EL (cell line): ENCODE data around the gene SPTBN5.

ENCODE experiments used
- DNase-seq: peaks from one replicate; pipeline ENCODE4 v3.0.0-alpha.2; 2016

SPTBN5 gene

GRCh38 chr15:41820791-41821423, 72.9 kb downstream of the SPTBN5 start:
- DNase-seq = no peak

- DNase-seq = no peak
Observed at GRCh38 chr15:41819455-41820050, 74.3 kb downstream of the SPTBN5 start.

- no peak for DNase-seq
Observed at GRCh38 chr15:41817781-41818180, 76.1 kb downstream of the SPTBN5 start.

GRCh38 chr15:41817327-41817726, 76.5 kb downstream of the SPTBN5 start:
- no peak for DNase-seq

- no peak for DNase-seq
Observed at GRCh38 chr15:41816788-41817187, 77.1 kb downstream of the SPTBN5 start.

GRCh38 chr15:41814534-41814933, 79.3 kb downstream of the SPTBN5 start:
- DNase-seq = no peak

GRCh38 chr15:41813426-41813825, 80.4 kb downstream of the SPTBN5 start:
- no peak for DNase-seq

GRCh38 chr15:41812820-41813375, 81.0 kb downstream of the SPTBN5 start:
- DNase-seq = no peak

- DNase-seq = peak; percentile 81
Observed at GRCh38 chr15:41811432-41812195, 82.2 kb downstream of the SPTBN5 start.

GRCh38 chr15:41810651-41811431, 83.0 kb downstream of the SPTBN5 start:
- no peak for DNase-seq

- no peak for DNase-seq
Observed at GRCh38 chr15:41809526-41810220, 84.2 kb downstream of the SPTBN5 start.

- peak; percentile 58 for DNase-seq
Observed at GRCh38 chr15:41809121-41809520, 84.7 kb downstream of the SPTBN5 start.

- DNase-seq = no peak
Observed at GRCh38 chr15:41806291-41807181, 87.3 kb downstream of the SPTBN5 start.

- no peak for DNase-seq
Observed at GRCh38 chr15:41805711-41806110, 88.1 kb downstream of the SPTBN5 start.

- no peak for DNase-seq
Observed at GRCh38 chr15:41804916-41805666, 88.8 kb downstream of the SPTBN5 start.

- no peak for DNase-seq
Observed at GRCh38 chr15:41804361-41804760, 89.5 kb downstream of the SPTBN5 start.

- no peak for DNase-seq
Observed at GRCh38 chr15:41801850-41802455, 91.9 kb downstream of the SPTBN5 start.

- no peak for DNase-seq
Observed at GRCh38 chr15:41801185-41801584, 92.7 kb downstream of the SPTBN5 start.

- no peak for DNase-seq
Observed at GRCh38 chr15:41799488-41799805, 94.4 kb downstream of the SPTBN5 start.
